A549 (cell line): ENCODE measurements around the gene TRIM54. TPM values are rescaled to one million over a fixed set of nuclear protein-coding genes. Genes with fewer than 3 reads are reported as not detected.
"Not testable (repeated sequence)": the region's sequence is repeated elsewhere in the genome, so short reads cannot be mapped to it uniquely, and the experiment has no call there.

ENCODE experiments used
- ATAC-seq, 2 experiments: fragments of 200-7000 bp in 1 of 2; fragments of >200 bp in 1 of 2; cut with Nextera tagmentation in 1 of 2; cut with Tn5 transposase in 1 of 2; 3 replicates each; pipeline versions ENCODE4 v1.8.0 to v1.9.1; 2018 to 2020; ENCODE audit warnings: mild to moderate bottlenecking in 1 of 2, moderate library complexity in 1 of 2
- CTCF ChIA-PET: fragments of 300-600 bp; sonication (Branson Sonifier 250); formaldehyde crosslinking; extraction: SDS; loops from one replicate; lab custom pipeline; 2021; ENCODE audit warnings: antibody characterized with exemption, inconsistent platforms; lab: Yijun Ruan, JAX
- POLR2A ChIA-PET: fragments of 350-600 bp; formaldehyde crosslinking; extraction: SDS; loops from one replicate; lab custom pipeline; 2021; ENCODE audit warnings: antibody characterized with exemption, inconsistent platforms; lab: Yijun Ruan, JAX
- DNase-seq, 2 experiments: peaks; one replicate each; pipeline versions ENCODE4 v3.0.0 to v3.0.0-alpha.2; 2011 to 2016; ENCODE audit warnings: low read depth in 1 of 2, low spot score in 1 of 2
- FAIRE-seq: peaks from 2 replicates; lab custom pipeline; 2011; peaks lifted over from hg19 to GRCh38; lab: Jason Lieb, UNC
- H3K27ac ChIP-seq, 2 experiments: fragments of >200 bp; sonication (Bioruptor Twin); formaldehyde crosslinking; 3 replicates each; pipeline ENCODE4 v1.5.1; 2016 to 2017
- H3K4me1 ChIP-seq: fragments of >200 bp; sonication (Bioruptor Twin); formaldehyde crosslinking; 3 replicates; pipeline ENCODE4 v1.6.1; 2016
- H3K4me2 ChIP-seq: fragments of >200 bp; sonication (Bioruptor Twin); formaldehyde crosslinking; 3 replicates; pipeline ENCODE4 v1.6.1; 2016
- H3K4me3 ChIP-seq: fragments of >200 bp; sonication (Bioruptor Twin); formaldehyde crosslinking; 3 replicates; pipeline ENCODE4 v1.5.1; 2016
- H3K9me3 ChIP-seq: fragments of >200 bp; sonication (Bioruptor Twin); formaldehyde crosslinking; 3 replicates; pipeline ENCODE4 v1.6.1; 2016
- ATOH8 ChIP-seq: fragments of 250-450 bp; sonication (Bioruptor Pico); IDR thresholded peaks from 2 replicates; pipeline ENCODE4 v1.5.0; 2020; ENCODE audit warnings: low read depth, mild to moderate bottlenecking, moderate library complexity
- CEBPB ChIP-seq, 2 experiments: fragments of >200 bp in 1 of 2; sonication (Bioruptor Twin) in 1 of 2; formaldehyde crosslinking in 1 of 2; IDR thresholded peaks; 2 replicates each; pipeline ENCODE4 v1.6.1; 2012 to 2016
- CTCF ChIP-seq: fragments of >200 bp; sonication (Bioruptor Twin); formaldehyde crosslinking; IDR thresholded peaks from 3 replicates; pipeline ENCODE4 v1.5.1; 2016
- EHMT2 ChIP-seq: fragments of 200-600 bp; sonication (generic); IDR thresholded peaks from 2 replicates; pipeline ENCODE4 v1.6.1; 2016; ENCODE audit warnings: antibody characterized with exemption, low read depth, mild to moderate bottlenecking, moderate library complexity
- ESRRA ChIP-seq: fragments of 150-350 bp; IDR thresholded peaks from 2 replicates; pipeline ENCODE4 v1.6.1; 2014; ENCODE audit warnings: mild to moderate bottlenecking, low read length, borderline replicate concordance
- FOSB ChIP-seq: fragments of 250-450 bp; sonication (Bioruptor Pico); IDR thresholded peaks from 2 replicates; pipeline ENCODE4 v1.5.0; 2020; ENCODE audit warnings: mild to moderate bottlenecking, moderate library complexity
- FOXS1 ChIP-seq: fragments of 250-450 bp; sonication (Bioruptor Pico); IDR thresholded peaks from 2 replicates; pipeline ENCODE4 v1.5.0; 2020; ENCODE audit warnings: mild to moderate bottlenecking, moderate library complexity
- JUN ChIP-seq, 2 experiments: fragments of >200 bp; sonication (Bioruptor Twin); formaldehyde crosslinking; IDR thresholded peaks; 2 replicates in 1 of 2; 3 replicates in 1 of 2; pipeline ENCODE4 v1.6.1; 2016 to 2017
- PHF8 ChIP-seq: fragments of 200-600 bp; sonication (generic); IDR thresholded peaks from 2 replicates; pipeline ENCODE4 v1.6.1; 2016; ENCODE audit warnings: low read depth, mild to moderate bottlenecking, antibody characterized with exemption, moderate library complexity, borderline replicate concordance
- RAD21 ChIP-seq, 2 experiments: fragments of >200 bp in 1 of 2; sonication (Bioruptor Twin) in 1 of 2; formaldehyde crosslinking in 1 of 2; IDR thresholded peaks in 1 of 2; conservative IDR thresholded peaks in 1 of 2; 2 replicates in 1 of 2; 3 replicates in 1 of 2; pipeline ENCODE4 v1.6.1; 2012 to 2018; ENCODE audit warnings: inconsistent platforms in 1 of 2
- SMC3 ChIP-seq: fragments of >200 bp; sonication (Bioruptor Twin); formaldehyde crosslinking; IDR thresholded peaks from 3 replicates; pipeline ENCODE4 v1.6.1; 2018; ENCODE audit warnings: inconsistent platforms
- TFCP2L1 ChIP-seq: fragments of 250-450 bp; sonication (Bioruptor Pico); IDR thresholded peaks from 2 replicates; pipeline ENCODE4 v1.5.0; 2021; ENCODE audit warnings: mild to moderate bottlenecking
- USF2 ChIP-seq: fragments of 450-650 bp; IDR thresholded peaks from 2 replicates; pipeline ENCODE4 v1.6.1; 2014; ENCODE audit warnings: antibody characterized with exemption
- WGBS: methylation state at CpG from one replicate; pipeline ENCODE4 v1.1.6; 2017; ENCODE audit errors: missing lambda C conversion rate; 5-methylcytosine and 5-hydroxymethylcytosine counted together
- polyA plus RNA-seq, 4 experiments: library from polyadenylated mRNA; depleted of rRNA in 3 of 4; stranded (reverse); fragments of >200 nt; fragmentation: RNase III in 1 of 4; extraction: RNeasy Plus Mini Kit Qiagen cat#74134 plus additional on column Dnase treatment in 1 of 4; gene quantifications; 2 replicates in 3 of 4; 3 replicates in 1 of 4; pipeline ENCODE4 v1.2.3, GENCODE V29; 2011 to 2017

TRIM54 gene
- polyA plus RNA-seq, 2 of the 4 experiments (the other 2 are of a cell fraction) = 0.13 to 0.14 TPM

GRCh38 chr2:27297195-27297594 lies 15.0 kb downstream of the TRIM54 start:
- no peak for FAIRE-seq
- WGBS = 80% methylated on average over 3 of the region's 3 CpGs
- H3K27ac ChIP-seq = no peak overlapping the region
- ChIA-PET CTCF (interaction anchor here (1.3 to 20.5 kb wide), 6 partner anchors 16 to 199 kb away, joined by 3 to 394 read pairs (median 82); partner anchors contain the start of genes DNAJC5G, SLC30A3 and TRIM54), POLR2A (no interaction called here)
- TF ChIP-seq USF2 = peak; percentile 53; the same call in 1 of the 2 replicates
- no peak for TF ChIP-seq SMC3
- DNase-seq = no peak
- peaks cover 27% of the 10 kb centered on the region for H3K4me1 ChIP-seq
- no peak overlapping the region for H3K4me2 ChIP-seq
- H3K9me3 ChIP-seq = no peaks in the 10 kb centered on the region
- no peak for ATAC-seq
- H3K4me3 ChIP-seq = no peak overlapping the region

- 80% methylated on average over 18 of the region's 18 CpGs for WGBS
- Histone ChIP-seq H3K4me2 (no peak overlapping the region), H3K27ac (no peak overlapping the region; a peak in 1 of 6 replicates), H3K4me3 (no peak overlapping the region), H3K4me1 (peaks cover 17% of the 10 kb centered on the region), H3K9me3 (no peaks in the 10 kb centered on the region)
- no peak for TF ChIP-seq FOSB (CRISPR knock-in tag)
- no peak for FAIRE-seq
- ChIA-PET CTCF (interaction anchor here (0.6 to 20.5 kb wide), 12 partner anchors 8 to 225 kb away, joined by 3 to 394 read pairs (median 6); partner anchors contain the start of genes DNAJC5G, MPV17, SLC30A3 and TRIM54), POLR2A (no interaction called here)
- DNase-seq = no peak
- peak; percentile 43 to 46; a peak in 5 of 6 replicates for ATAC-seq
Measured at GRCh38 chr2:27298391-27299080, 16.3 kb downstream of the TRIM54 start.

- not testable (repeated sequence) for H3K4me1 ChIP-seq, FAIRE-seq, H3K4me2 ChIP-seq, ATAC-seq, H3K4me3 ChIP-seq, H3K9me3 ChIP-seq, DNase-seq, H3K27ac ChIP-seq
- ChIA-PET POLR2A (interaction anchor here (0.6 kb wide), 1 partner anchor 78 kb away, joined by 3 read pairs; no protein-coding TSS in a partner anchor), CTCF (interaction anchor here (7.6 to 20.5 kb wide), 5 partner anchors 9 to 202 kb away, joined by 124 to 394 read pairs (median 171); partner anchors contain the start of genes DNAJC5G, MPV17, SLC30A3 and TRIM54)
- WGBS = 70% methylated on average over 4 of the region's 4 CpGs
Measured at GRCh38 chr2:27300606-27301005, 18.4 kb downstream of the TRIM54 start.

- TF ChIP-seq RAD21 (conservative IDR thresholded peaks at IDR 0.05 in 1 of 2, IDR thresholded peaks at IDR 0.05 in 1 of 2) = peak; percentile 92
- TF ChIP-seq ATOH8 = no peak
- no peak for TF ChIP-seq FOXS1 (CRISPR knock-in tag)
- TF ChIP-seq SMC3 = peak; percentile 96
- peak in 1 of 2 experiments; percentile 30; a peak in 1 of 5 replicates for TF ChIP-seq JUN (IDR thresholded peaks at IDR 0.05)
- TF ChIP-seq ESRRA = no peak
- TF ChIP-seq PHF8 = no peak
- TF ChIP-seq FOSB (CRISPR knock-in tag) = no peak
- peak; percentile 97 for TF ChIP-seq CTCF
- no peak for TF ChIP-seq TFCP2L1
- no peak for TF ChIP-seq EHMT2
- peak in 1 of 2 experiments; percentile 37; a peak in 1 of 4 replicates for TF ChIP-seq CEBPB (IDR thresholded peaks at IDR 0.05)
- TF ChIP-seq, all 56 proteins: peak for 5
- CTCF ChIA-PET = interaction anchor here (0.6 to 20.5 kb wide), 62 partner anchors 12 to 457 kb away, joined by 3 to 394 read pairs (median 4); partner anchors contain the start of genes ABHD1, AGBL5, DNAJC5G and EIF2B4
- Histone ChIP-seq H3K27ac (peak overlapping the region; percentile 60 to 83), H3K4me2 (peak overlapping the region; percentile 68), H3K9me3 (no peaks in the 10 kb centered on the region), H3K4me3 (peak overlapping the region; percentile 37), H3K4me1 (0 out of 3 replicates have a peak, but pooled peaks cover 3% of the 10 kb centered on the region)
- POLR2A ChIA-PET = interaction anchor here (0.7 to 1.7 kb wide), 8 partner anchors 10 to 457 kb away, joined by 3 to 8 read pairs (median 4); partner anchors contain the start of genes ATRAID and SLC5A6
- peak; percentile 47 to 85; a peak in 4 of 6 replicates for ATAC-seq
- FAIRE-seq = peak; percentile 54
- DNase-seq = peak; percentile 80 to 86
- WGBS = 11% methylated on average over 25 of the region's 25 CpGs
Measured at GRCh38 chr2:27303093-27304025, 21.1 kb downstream of the TRIM54 start.
